ENCODE measurements around the gene HEATR9. TPM values are rescaled to one million over a fixed set of nuclear protein-coding genes. Genes with fewer than 3 reads are reported as not detected.
A peak's percentile ranks its signal among the peaks of the same experiment; 100 is the strongest.

The HEATR9 gene
- total and polyA plus RNA-seq, 2 of the 13 experiments (the other 11 are each of a cell fraction or from before 2014, with no cell fraction given), result not detected

DNA sequence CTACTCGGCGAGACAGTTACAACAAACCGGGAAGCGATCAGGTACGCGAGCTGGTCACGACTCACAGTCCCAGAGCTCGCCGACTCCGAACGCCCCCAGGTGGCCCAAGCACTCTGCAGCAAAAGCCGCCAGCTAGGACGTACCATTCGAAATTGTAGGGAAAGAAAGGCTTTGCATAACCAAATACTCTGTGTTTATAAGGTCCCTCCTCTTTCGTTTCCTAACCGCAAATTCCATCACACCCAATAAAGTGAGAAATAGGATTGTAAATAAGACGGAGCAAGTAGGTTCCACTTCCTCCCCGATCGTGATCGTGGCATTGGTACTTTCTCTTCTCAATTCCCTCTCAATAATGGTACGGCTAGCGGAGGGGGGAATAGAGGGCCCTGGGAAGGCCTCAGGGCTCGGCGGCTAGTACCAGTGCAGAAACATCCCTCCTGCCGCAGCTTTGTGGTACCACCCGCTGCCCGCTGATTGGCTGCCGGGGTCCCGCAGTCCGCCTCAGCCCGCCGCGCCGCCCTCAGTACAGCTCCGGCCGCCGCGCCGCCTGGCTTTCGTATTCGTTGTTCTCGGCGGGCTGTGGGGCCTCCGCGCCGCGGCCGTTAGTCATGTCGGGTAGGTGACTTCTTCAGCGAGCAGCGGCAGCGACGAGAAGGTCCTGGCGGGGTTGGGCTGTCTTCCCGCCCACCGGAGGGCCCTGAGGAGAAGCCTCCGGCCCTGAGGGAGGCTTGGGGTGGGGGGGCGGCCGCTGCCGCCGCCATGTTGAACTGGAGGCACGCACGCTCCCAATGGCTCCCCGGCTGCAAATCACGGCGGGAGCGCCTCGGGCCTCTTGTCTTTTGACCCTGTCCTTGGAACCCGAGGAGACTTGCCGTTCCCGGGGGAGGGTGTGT is 59.5 kb downstream of the HEATR9 start, which contains the start of gene TAF15 (continued):
- TF ChIP-seq, protein P1, sequence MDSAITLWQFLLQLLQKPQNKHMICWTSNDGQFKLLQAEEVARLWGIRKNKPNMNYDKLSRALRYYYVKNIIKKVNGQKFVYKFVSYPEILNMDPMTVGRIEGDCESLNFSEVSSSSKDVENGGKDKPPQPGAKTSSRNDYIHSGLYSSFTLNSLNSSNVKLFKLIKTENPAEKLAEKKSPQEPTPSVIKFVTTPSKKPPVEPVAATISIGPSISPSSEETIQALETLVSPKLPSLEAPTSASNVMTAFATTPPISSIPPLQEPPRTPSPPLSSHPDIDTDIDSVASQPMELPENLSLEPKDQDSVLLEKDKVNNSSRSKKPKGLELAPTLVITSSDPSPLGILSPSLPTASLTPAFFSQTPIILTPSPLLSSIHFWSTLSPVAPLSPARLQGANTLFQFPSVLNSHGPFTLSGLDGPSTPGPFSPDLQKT (CRISPR knock-in tag; IDR thresholded peaks at IDR 0.05; ENCODE audit: borderline replicate concordance), result no peak
- no peak; the same call in 1 of the 2 replicates for TF ChIP-seq ISL2 (CRISPR knock-in tag; IDR thresholded peaks at IDR 0.05)
- TF ChIP-seq, protein P2, sequence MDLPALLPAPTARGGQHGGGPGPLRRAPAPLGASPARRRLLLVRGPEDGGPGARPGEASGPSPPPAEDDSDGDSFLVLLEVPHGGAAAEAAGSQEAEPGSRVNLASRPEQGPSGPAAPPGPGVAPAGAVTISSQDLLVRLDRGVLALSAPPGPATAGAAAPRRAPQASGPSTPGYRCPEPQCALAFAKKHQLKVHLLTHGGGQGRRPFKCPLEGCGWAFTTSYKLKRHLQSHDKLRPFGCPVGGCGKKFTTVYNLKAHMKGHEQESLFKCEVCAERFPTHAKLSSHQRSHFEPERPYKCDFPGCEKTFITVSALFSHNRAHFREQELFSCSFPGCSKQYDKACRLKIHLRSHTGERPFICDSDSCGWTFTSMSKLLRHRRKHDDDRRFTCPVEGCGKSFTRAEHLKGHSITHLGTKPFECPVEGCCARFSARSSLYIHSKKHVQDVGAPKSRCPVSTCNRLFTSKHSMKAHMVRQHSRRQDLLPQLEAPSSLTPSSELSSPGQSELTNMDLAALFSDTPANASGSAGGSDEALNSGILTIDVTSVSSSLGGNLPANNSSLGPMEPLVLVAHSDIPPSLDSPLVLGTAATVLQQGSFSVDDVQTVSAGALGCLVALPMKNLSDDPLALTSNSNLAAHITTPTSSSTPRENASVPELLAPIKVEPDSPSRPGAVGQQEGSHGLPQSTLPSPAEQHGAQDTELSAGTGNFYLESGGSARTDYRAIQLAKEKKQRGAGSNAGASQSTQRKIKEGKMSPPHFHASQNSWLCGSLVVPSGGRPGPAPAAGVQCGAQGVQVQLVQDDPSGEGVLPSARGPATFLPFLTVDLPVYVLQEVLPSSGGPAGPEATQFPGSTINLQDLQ (CRISPR knock-in tag; IDR thresholded peaks at IDR 0.05), result no peak
- peak; percentile 92 for TF ChIP-seq YY1 (IDR thresholded peaks at IDR 0.05; ENCODE audit: insufficient read depth, insufficient replicate concordance, low read depth, low read length)
- TF ChIP-seq ZBTB42 (CRISPR knock-in tag; IDR thresholded peaks at IDR 0.05), result peak; percentile 86; the same call in 1 of the 2 replicates
- peak; percentile 65 for TF ChIP-seq THAP11 (CRISPR knock-in tag; IDR thresholded peaks at IDR 0.05)
- no peak for TF ChIP-seq ZNF720 (CRISPR knock-in tag; IDR thresholded peaks at IDR 0.05)
- TF ChIP-seq SMAD3 (CRISPR knock-in tag; IDR thresholded peaks at IDR 0.05), result peak; percentile 26; the same call in 1 of the 2 replicates
- TF ChIP-seq, protein P3, sequence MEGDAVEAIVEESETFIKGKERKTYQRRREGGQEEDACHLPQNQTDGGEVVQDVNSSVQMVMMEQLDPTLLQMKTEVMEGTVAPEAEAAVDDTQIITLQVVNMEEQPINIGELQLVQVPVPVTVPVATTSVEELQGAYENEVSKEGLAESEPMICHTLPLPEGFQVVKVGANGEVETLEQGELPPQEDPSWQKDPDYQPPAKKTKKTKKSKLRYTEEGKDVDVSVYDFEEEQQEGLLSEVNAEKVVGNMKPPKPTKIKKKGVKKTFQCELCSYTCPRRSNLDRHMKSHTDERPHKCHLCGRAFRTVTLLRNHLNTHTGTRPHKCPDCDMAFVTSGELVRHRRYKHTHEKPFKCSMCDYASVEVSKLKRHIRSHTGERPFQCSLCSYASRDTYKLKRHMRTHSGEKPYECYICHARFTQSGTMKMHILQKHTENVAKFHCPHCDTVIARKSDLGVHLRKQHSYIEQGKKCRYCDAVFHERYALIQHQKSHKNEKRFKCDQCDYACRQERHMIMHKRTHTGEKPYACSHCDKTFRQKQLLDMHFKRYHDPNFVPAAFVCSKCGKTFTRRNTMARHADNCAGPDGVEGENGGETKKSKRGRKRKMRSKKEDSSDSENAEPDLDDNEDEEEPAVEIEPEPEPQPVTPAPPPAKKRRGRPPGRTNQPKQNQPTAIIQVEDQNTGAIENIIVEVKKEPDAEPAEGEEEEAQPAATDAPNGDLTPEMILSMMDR (CRISPR knock-in tag; IDR thresholded peaks at IDR 0.05), result peak; percentile 87
- TF ChIP-seq ZFYVE20 (CRISPR knock-in tag; IDR thresholded peaks at IDR 0.05; ENCODE audit: borderline replicate concordance, low read depth), result no peak
- TF ChIP-seq, protein P4, sequence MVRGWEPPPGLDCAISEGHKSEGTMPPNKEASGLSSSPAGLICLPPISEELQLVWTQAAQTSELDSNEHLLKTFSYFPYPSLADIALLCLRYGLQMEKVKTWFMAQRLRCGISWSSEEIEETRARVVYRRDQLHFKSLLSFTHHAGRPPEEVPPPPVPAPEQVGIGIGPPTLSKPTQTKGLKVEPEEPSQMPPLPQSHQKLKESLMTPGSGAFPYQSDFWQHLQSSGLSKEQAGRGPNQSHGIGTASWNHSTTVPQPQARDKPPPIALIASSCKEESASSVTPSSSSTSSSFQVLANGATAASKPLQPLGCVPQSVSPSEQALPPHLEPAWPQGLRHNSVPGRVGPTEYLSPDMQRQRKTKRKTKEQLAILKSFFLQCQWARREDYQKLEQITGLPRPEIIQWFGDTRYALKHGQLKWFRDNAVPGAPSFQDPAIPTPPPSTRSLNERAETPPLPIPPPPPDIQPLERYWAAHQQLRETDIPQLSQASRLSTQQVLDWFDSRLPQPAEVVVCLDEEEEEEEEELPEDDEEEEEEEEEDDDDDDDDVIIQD (CRISPR knock-in tag; IDR thresholded peaks at IDR 0.05; ENCODE audit: low read depth), result no peak
- no peak for TF ChIP-seq PCBP1 (IDR thresholded peaks at IDR 0.05; ENCODE audit: borderline replicate concordance, low read depth, low read length)
- TF ChIP-seq SPEN (CRISPR knock-in tag; IDR thresholded peaks at IDR 0.05; ENCODE audit: low read depth), result peak; percentile 89
- no peak; the same call in 1 of the 2 replicates for TF ChIP-seq RFX5 (IDR thresholded peaks at IDR 0.05; ENCODE audit: low read depth, low read length)
- TF ChIP-seq, protein P5, sequence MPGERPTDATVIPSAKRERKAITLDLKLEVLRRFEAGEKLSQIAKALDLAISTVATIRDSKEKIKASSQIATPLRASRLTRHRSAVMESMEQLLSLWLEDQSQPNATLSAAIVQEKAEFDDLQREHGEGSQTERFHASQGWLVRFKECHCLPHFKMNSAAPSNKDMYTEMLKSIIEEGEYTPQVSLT (CRISPR knock-in tag; IDR thresholded peaks at IDR 0.05; ENCODE audit: borderline replicate concordance, low read depth), result peak; percentile 94; the same call in 1 of the 2 replicates
- no peak for TF ChIP-seq FOSL1 (CRISPR knock-in tag; IDR thresholded peaks at IDR 0.05; ENCODE audit: borderline replicate concordance)
- no peak for TF ChIP-seq PTBP1 (IDR thresholded peaks at IDR 0.05; ENCODE audit: low read depth, low read length, poor library complexity, severe bottlenecking)
- TF ChIP-seq ESRRA (CRISPR knock-in tag; IDR thresholded peaks at IDR 0.05; ENCODE audit: low read depth), result no peak
- no peak for TF ChIP-seq TSC22D2 (CRISPR knock-in tag; IDR thresholded peaks at IDR 0.05; ENCODE audit: borderline replicate concordance)
- TF ChIP-seq SYNCRIP (IDR thresholded peaks at IDR 0.05; ENCODE audit: insufficient read depth, low read depth, low read length), result no peak
- peak; percentile 75; the same call in 1 of the 2 replicates for TF ChIP-seq ZNF788 (CRISPR knock-in tag; IDR thresholded peaks at IDR 0.05; ENCODE audit: borderline replicate concordance)

Measured in HepG2 (cell line).